H9 (cell line): ENCODE data around the gene PHLDA3. TPM values are rescaled to one million over a fixed set of nuclear protein-coding genes. Genes with fewer than 3 reads are reported as not detected.

Source experiments
- DNase-seq: peaks from one replicate; pipeline ENCODE4 v3.0.0-alpha.2; 2017
- H2AFZ ChIP-seq: one replicate; pipeline ENCODE4 v1.6.1; 2013; ENCODE audit warnings: mild to moderate bottlenecking, low read length, control low read depth, moderate library complexity
- H2AK5ac ChIP-seq: 2 replicates; pipeline ENCODE4 v1.6.1; 2013; ENCODE audit warnings: low read length, control low read depth, mixed read lengths; ENCODE audit not compliant: insufficient read length
- H2BK120ac ChIP-seq: one replicate; pipeline ENCODE4 v1.6.1; 2013; ENCODE audit warnings: low read depth, mild to moderate bottlenecking, low read length, control low read depth, inconsistent platforms; ENCODE audit not compliant: poor library complexity, severe bottlenecking
- H2BK12ac ChIP-seq: 2 replicates; pipeline ENCODE4 v1.6.1; 2013; ENCODE audit warnings: low read length, control low read depth, mixed read lengths, low read depth; ENCODE audit not compliant: insufficient read length
- H2BK15ac ChIP-seq: 2 replicates; pipeline ENCODE4 v1.6.1; 2013; ENCODE audit warnings: low read depth, low read length, control low read depth
- H2BK20ac ChIP-seq: one replicate; pipeline ENCODE4 v1.6.1; 2013; ENCODE audit warnings: low read depth, mild to moderate bottlenecking, low read length, control low read depth, inconsistent platforms; ENCODE audit not compliant: poor library complexity, severe bottlenecking
- H2BK5ac ChIP-seq: 2 replicates; pipeline ENCODE4 v1.6.1; 2013; ENCODE audit warnings: low read length, control low read depth, mixed read lengths; ENCODE audit not compliant: insufficient read length
- H3K14ac ChIP-seq: 2 replicates; pipeline ENCODE4 v1.6.1; 2013; ENCODE audit warnings: low read length, control low read depth; ENCODE audit not compliant: insufficient read depth
- H3K18ac ChIP-seq: 2 replicates; pipeline ENCODE4 v1.6.1; 2013; ENCODE audit warnings: low read depth, mild to moderate bottlenecking, mixed read lengths, low read length, control low read depth; ENCODE audit not compliant: insufficient read length
- H3K23ac ChIP-seq: 2 replicates; pipeline ENCODE4 v1.6.1; 2013; ENCODE audit warnings: low read length, control low read depth, mixed read lengths, low read depth; ENCODE audit not compliant: insufficient read length
- H3K23me2 ChIP-seq: 2 replicates; pipeline ENCODE4 v1.6.1; 2013; ENCODE audit warnings: low read depth, mild to moderate bottlenecking, mixed read lengths, low read length, control low read depth; ENCODE audit not compliant: insufficient read length, poor library complexity, severe bottlenecking
- H3K27ac ChIP-seq: 2 replicates; pipeline ENCODE4 v1.5.1; 2013; ENCODE audit warnings: low read length, control low read depth, mixed read lengths, low read depth; ENCODE audit not compliant: insufficient read length
- H3K27me3 ChIP-seq: 2 replicates; pipeline ENCODE4 v1.6.1; 2013; ENCODE audit warnings: low read length, control low read depth, inconsistent platforms; ENCODE audit not compliant: insufficient read depth
- H3K4ac ChIP-seq: 2 replicates; pipeline ENCODE4 v1.6.1; 2013; ENCODE audit warnings: low read depth, mild to moderate bottlenecking, control low read depth, inconsistent platforms, low read length, moderate library complexity
- H3K4me1 ChIP-seq: 2 replicates; pipeline ENCODE4 v1.6.1; 2013; ENCODE audit warnings: low read length, control low read depth, inconsistent platforms; ENCODE audit not compliant: insufficient read depth
- H3K4me2 ChIP-seq: 2 replicates; pipeline ENCODE4 v1.6.1; 2013; ENCODE audit warnings: low read length, control low read depth, mixed read lengths; ENCODE audit not compliant: insufficient read length, insufficient read depth
- H3K56ac ChIP-seq: 2 replicates; pipeline ENCODE4 v1.6.1; 2013; ENCODE audit warnings: low read depth, mild to moderate bottlenecking, mixed read lengths, low read length, control low read depth; ENCODE audit not compliant: insufficient read length
- H3K79me1 ChIP-seq: 2 replicates; pipeline ENCODE4 v1.6.1; 2013; ENCODE audit warnings: low read depth, mild to moderate bottlenecking, moderate library complexity, low read length, control low read depth, inconsistent platforms; ENCODE audit not compliant: insufficient read depth, poor library complexity, severe bottlenecking
- H3K79me2 ChIP-seq: 2 replicates; pipeline ENCODE4 v1.6.1; 2013; ENCODE audit warnings: low read length, control low read depth, inconsistent platforms; ENCODE audit not compliant: insufficient read depth
- H3K9ac ChIP-seq: 2 replicates; pipeline ENCODE4 v1.6.1; 2013; ENCODE audit warnings: low read length, control low read depth, mixed read lengths; ENCODE audit not compliant: insufficient read length; ENCODE audit errors: extremely low read depth
- H3K9me3 ChIP-seq: one replicate; pipeline ENCODE4 v1.6.1; 2013; ENCODE audit warnings: low read depth, low read length, inconsistent platforms; ENCODE audit not compliant: control insufficient read depth
- H3T11ph ChIP-seq: one replicate; pipeline ENCODE4 v1.6.1; 2013; ENCODE audit warnings: mild to moderate bottlenecking, low read length, control low read depth, inconsistent platforms
- H4K20me1 ChIP-seq: one replicate; pipeline ENCODE4 v1.6.1; 2013; ENCODE audit not compliant: control insufficient read depth, insufficient read length, insufficient read depth
- H4K5ac ChIP-seq: 2 replicates; pipeline ENCODE4 v1.6.1; 2013; ENCODE audit warnings: low read depth, mild to moderate bottlenecking, mixed read lengths, low read length, control low read depth; ENCODE audit not compliant: insufficient read length
- H4K8ac ChIP-seq: replicated peaks from 2 replicates; pipeline ENCODE4 v1.6.1; 2013; ENCODE audit warnings: low read length, control low read depth, mixed read lengths, low read depth; ENCODE audit not compliant: insufficient read length
- H4K91ac ChIP-seq: 2 replicates; pipeline ENCODE4 v1.6.1; 2013; ENCODE audit warnings: low read depth, mild to moderate bottlenecking, moderate library complexity, mixed read lengths, low read length, control low read depth; ENCODE audit not compliant: insufficient read length
- H3K27ac Mint-ChIP-seq, 3 experiments: 2 replicates in 2 of 3; 3 replicates in 1 of 3; pipeline ENCODE4 v1.8.0; 2020 to 2021; ENCODE audit warnings: mixed read lengths in 3 of 3, mild to moderate bottlenecking in 1 of 3, moderate library complexity in 1 of 3
- H3K27me3 Mint-ChIP-seq: 2 replicates; pipeline ENCODE4 v1.8.0; 2021; ENCODE audit warnings: low read depth, mild to moderate bottlenecking, moderate library complexity, mixed read lengths
- H3K36me3 Mint-ChIP-seq, 3 experiments: 2 replicates in 2 of 3; 3 replicates in 1 of 3; pipeline ENCODE4 v1.8.0; 2020 to 2021; ENCODE audit warnings: low read depth in 3 of 3, mixed read lengths in 3 of 3; ENCODE audit not compliant: insufficient read depth in 1 of 3
- H3K4me1 Mint-ChIP-seq, 2 experiments: 2 replicates each; pipeline ENCODE4 v1.8.0; 2020; ENCODE audit warnings: mixed read lengths in 2 of 2
- H3K4me3 Mint-ChIP-seq, 2 experiments: 2 replicates in 1 of 2; 3 replicates in 1 of 2; pipeline ENCODE4 v1.8.0; 2020 to 2021; ENCODE audit warnings: mild to moderate bottlenecking in 2 of 2, mixed read lengths in 2 of 2, moderate library complexity in 1 of 2
- H3K9me3 Mint-ChIP-seq, 2 experiments: 2 replicates in 1 of 2; 3 replicates in 1 of 2; pipeline ENCODE4 v1.8.0; 2020; ENCODE audit warnings: mild to moderate bottlenecking in 2 of 2, mixed read lengths in 2 of 2, moderate library complexity in 1 of 2
- CTCF ChIP-seq: fragments of 200-600 bp; sonication (generic); conservative IDR thresholded peaks from 3 replicates; pipeline ENCODE4 v1.8.0; 2021; ENCODE audit warnings: antibody characterized with exemption, mild to moderate bottlenecking
- WGBS: extraction: QIAGEN DNeasy Blood & Tissue Kit; methylation state at CpG from one replicate; pipeline ENCODE4 v1.1.7; 2013; ENCODE audit warnings: missing lambda C conversion rate, low lambda C conversion rate, mixed read lengths; ENCODE audit not compliant: insufficient read length; ENCODE audit errors: extremely low coverage; 5-methylcytosine and 5-hydroxymethylcytosine counted together
- total RNA-seq: library from RNA; stranded (reverse); gene quantifications from 2 replicates; pipeline ENCODE4 v1.2.1, GENCODE V29; 2021

Gene PHLDA3
- total RNA-seq, 1 experiment from 2014 or later = 53.9 TPM

- H3K23me2 ChIP-seq = no peaks in the 10 kb centered on the region
- no peak overlapping the region for H3K14ac ChIP-seq
- DNase-seq = no peak
- no peak overlapping the region for H2AK5ac ChIP-seq
- no peak overlapping the region for H3K9ac ChIP-seq
- H4K8ac ChIP-seq = no peak overlapping the region
- peaks cover 6% of the 10 kb centered on the region; the same call in 1 of the 2 replicates for H3K4me1 ChIP-seq
- no peak overlapping the region for H2AFZ ChIP-seq
- no peaks in the 10 kb centered on the region for H4K20me1 ChIP-seq
- Mint-ChIP-seq H3K27me3 (no peaks in the 10 kb centered on the region), H3K9me3 (no peaks in the 10 kb centered on the region), H3K27ac (no peak overlapping the region), H3K36me3 (peaks cover 0 to 16% (median 10%) of the 10 kb centered on the region in 3 experiments; a peak in 5 of 7 replicates), H3K4me1 (peaks cover 28 to 31% of the 10 kb centered on the region in 2 experiments), H3K4me3 (no peak overlapping the region)
- H3K27me3 ChIP-seq = no peaks in the 10 kb centered on the region
- H2BK20ac ChIP-seq = no peak overlapping the region
- WGBS = no CpG with 5 or more reads among the region's 8 CpGs
- H3T11ph ChIP-seq = no peak overlapping the region
- H2BK120ac ChIP-seq = no peak overlapping the region
- H4K5ac ChIP-seq = no peak overlapping the region
- H3K9me3 ChIP-seq = no peaks in the 10 kb centered on the region
- TF ChIP-seq CTCF = no peak
- H2BK15ac ChIP-seq = no peak overlapping the region
- no peak overlapping the region for H2BK12ac ChIP-seq
- no peak overlapping the region for H2BK5ac ChIP-seq
- H3K27ac ChIP-seq = no peak overlapping the region
- no peak overlapping the region for H4K91ac ChIP-seq
- no peaks in the 10 kb centered on the region for H3K79me1 ChIP-seq
- H3K56ac ChIP-seq = no peak overlapping the region
- no peak overlapping the region for H3K23ac ChIP-seq
- H3K79me2 ChIP-seq = no peaks in the 10 kb centered on the region
- no peak overlapping the region for H3K18ac ChIP-seq
- H3K4ac ChIP-seq = no peak overlapping the region
- H3K4me2 ChIP-seq = no peak overlapping the region
Measured at GRCh38 chr1:201460814-201461644, 8.0 kb downstream of the PHLDA3 start.
